ENCODE measurements around the gene CMC2.

The CMC2 gene

GRCh38 chr16:80958284-80958683 lies 48.4 kb downstream of the CMC2 start:
- no peak for TF ChIP-seq FOXA1 (IDR thresholded peaks at IDR 0.05)
- no peak for TF ChIP-seq ZNF384 (IDR thresholded peaks at IDR 0.05)
- TF ChIP-seq L3MBTL2 (conservative IDR thresholded peaks at IDR 0.05), result no peak
- no peak for TF ChIP-seq HDGF (IDR thresholded peaks at IDR 0.05; ENCODE audit: borderline replicate concordance)
- no peak for TF ChIP-seq BHLHE40 (IDR thresholded peaks at IDR 0.05; ENCODE audit: borderline replicate concordance)
- no peak for TF ChIP-seq NFRKB (IDR thresholded peaks at IDR 0.05)
- no peak for TF ChIP-seq PKNOX1 (IDR thresholded peaks at IDR 0.05)
- no peak for TF ChIP-seq SP1 (IDR thresholded peaks at IDR 0.05)
- no peak for TF ChIP-seq TARDBP (IDR thresholded peaks at IDR 0.05)
- DNase-seq (ENCODE audit: extremely low spot score), result no peak
- ChIA-PET CTCF (no interaction called here), POLR2A (no interaction called here)

- no peak for DNase-seq (ENCODE audit: extremely low spot score)
- ChIA-PET POLR2A (no interaction called here), CTCF (no interaction called here)
- TF ChIP-seq ARNT (IDR thresholded peaks at IDR 0.05) (no peak), L3MBTL2 (conservative IDR thresholded peaks at IDR 0.05) (no peak), TARDBP (IDR thresholded peaks at IDR 0.05) (no peak), FOXM1 (IDR thresholded peaks at IDR 0.05; ENCODE audit: borderline replicate concordance) (no peak), PKNOX1 (IDR thresholded peaks at IDR 0.05) (no peak), NFRKB (IDR thresholded peaks at IDR 0.05) (no peak), FOXK2 (IDR thresholded peaks at IDR 0.05) (no peak), SUZ12 (IDR thresholded peaks at IDR 0.05) (no peak), ZNF384 (IDR thresholded peaks at IDR 0.05) (no peak), BHLHE40 (IDR thresholded peaks at IDR 0.05; ENCODE audit: borderline replicate concordance) (no peak), LEF1 (IDR thresholded peaks at IDR 0.05; ENCODE audit: borderline replicate concordance) (no peak), FOXA1 (IDR thresholded peaks at IDR 0.05) (no peak), CTBP1 (IDR thresholded peaks at IDR 0.05; ENCODE audit: borderline replicate concordance) (no peak), HDGF (IDR thresholded peaks at IDR 0.05; ENCODE audit: borderline replicate concordance) (no peak), ELF4 (IDR thresholded peaks at IDR 0.05) (no peak), SP1 (IDR thresholded peaks at IDR 0.05) (no peak)
Measured at GRCh38 chr16:80954985-80955384, 51.7 kb downstream of the CMC2 start.

GRCh38 chr16:80948886-80949493 lies 57.7 kb downstream of the CMC2 start:
- TF ChIP-seq SUZ12 (IDR thresholded peaks at IDR 0.05), result no peak
- no peak for TF ChIP-seq HDGF (IDR thresholded peaks at IDR 0.05; ENCODE audit: borderline replicate concordance)
- no peak for TF ChIP-seq FOXK2 (IDR thresholded peaks at IDR 0.05)
- ChIA-PET POLR2A (no interaction called here), CTCF (interaction anchor here (1.0 to 1.5 kb wide), 6 partner anchors 10 to 422 kb away, joined by 3 to 6 read pairs (median 4); no protein-coding TSS in a partner anchor)
- DNase-seq (ENCODE audit: extremely low spot score), result peak; percentile 44

- DNase-seq (ENCODE audit: extremely low spot score), result no peak
- TF ChIP-seq BHLHE40 (IDR thresholded peaks at IDR 0.05; ENCODE audit: borderline replicate concordance) (no peak), FOXK2 (IDR thresholded peaks at IDR 0.05) (no peak), LEF1 (IDR thresholded peaks at IDR 0.05; ENCODE audit: borderline replicate concordance) (no peak), ZNF384 (IDR thresholded peaks at IDR 0.05) (no peak), FOXA1 (IDR thresholded peaks at IDR 0.05) (no peak), HDGF (IDR thresholded peaks at IDR 0.05; ENCODE audit: borderline replicate concordance) (no peak), L3MBTL2 (conservative IDR thresholded peaks at IDR 0.05) (no peak), TARDBP (IDR thresholded peaks at IDR 0.05) (no peak), CTBP1 (IDR thresholded peaks at IDR 0.05; ENCODE audit: borderline replicate concordance) (no peak), ARNT (IDR thresholded peaks at IDR 0.05) (no peak), NFRKB (IDR thresholded peaks at IDR 0.05) (no peak), SP1 (IDR thresholded peaks at IDR 0.05) (no peak), SUZ12 (IDR thresholded peaks at IDR 0.05) (no peak)
- POLR2A ChIA-PET, result no interaction called here
- CTCF ChIA-PET, result interaction anchor here (1.5 kb wide), 2 partner anchors 9 to 421 kb away, joined by 4 to 5 read pairs; no protein-coding TSS in a partner anchor
Measured at GRCh38 chr16:80947708-80948625, 58.7 kb downstream of the CMC2 start.

- TF ChIP-seq FOXM1 (IDR thresholded peaks at IDR 0.05; ENCODE audit: borderline replicate concordance) (no peak), FOXA1 (IDR thresholded peaks at IDR 0.05) (no peak), SP1 (IDR thresholded peaks at IDR 0.05) (no peak), ARNT (IDR thresholded peaks at IDR 0.05) (no peak), BHLHE40 (IDR thresholded peaks at IDR 0.05; ENCODE audit: borderline replicate concordance) (no peak), LEF1 (IDR thresholded peaks at IDR 0.05; ENCODE audit: borderline replicate concordance) (no peak), TARDBP (IDR thresholded peaks at IDR 0.05) (no peak), SUZ12 (IDR thresholded peaks at IDR 0.05) (no peak), ELF4 (IDR thresholded peaks at IDR 0.05) (no peak), PKNOX1 (IDR thresholded peaks at IDR 0.05) (no peak), NFRKB (IDR thresholded peaks at IDR 0.05) (no peak), ZNF384 (IDR thresholded peaks at IDR 0.05) (no peak), CTBP1 (IDR thresholded peaks at IDR 0.05; ENCODE audit: borderline replicate concordance) (no peak), L3MBTL2 (conservative IDR thresholded peaks at IDR 0.05) (no peak), FOXK2 (IDR thresholded peaks at IDR 0.05) (no peak), HDGF (IDR thresholded peaks at IDR 0.05; ENCODE audit: borderline replicate concordance) (no peak)
- CTCF ChIA-PET, result no interaction called here
- POLR2A ChIA-PET, result no interaction called here
- DNase-seq (ENCODE audit: extremely low spot score), result no peak
Measured at GRCh38 chr16:80947239-80947638, 59.4 kb downstream of the CMC2 start.
